ENCODE data around the gene BCAS3.
A peak's percentile ranks its signal among the peaks of the same experiment; 100 is the strongest.
"Not testable (repeated sequence)": the region's sequence is repeated elsewhere in the genome, so short reads cannot be mapped to it uniquely, and the experiment has no call there.

Gene BCAS3

DNA sequence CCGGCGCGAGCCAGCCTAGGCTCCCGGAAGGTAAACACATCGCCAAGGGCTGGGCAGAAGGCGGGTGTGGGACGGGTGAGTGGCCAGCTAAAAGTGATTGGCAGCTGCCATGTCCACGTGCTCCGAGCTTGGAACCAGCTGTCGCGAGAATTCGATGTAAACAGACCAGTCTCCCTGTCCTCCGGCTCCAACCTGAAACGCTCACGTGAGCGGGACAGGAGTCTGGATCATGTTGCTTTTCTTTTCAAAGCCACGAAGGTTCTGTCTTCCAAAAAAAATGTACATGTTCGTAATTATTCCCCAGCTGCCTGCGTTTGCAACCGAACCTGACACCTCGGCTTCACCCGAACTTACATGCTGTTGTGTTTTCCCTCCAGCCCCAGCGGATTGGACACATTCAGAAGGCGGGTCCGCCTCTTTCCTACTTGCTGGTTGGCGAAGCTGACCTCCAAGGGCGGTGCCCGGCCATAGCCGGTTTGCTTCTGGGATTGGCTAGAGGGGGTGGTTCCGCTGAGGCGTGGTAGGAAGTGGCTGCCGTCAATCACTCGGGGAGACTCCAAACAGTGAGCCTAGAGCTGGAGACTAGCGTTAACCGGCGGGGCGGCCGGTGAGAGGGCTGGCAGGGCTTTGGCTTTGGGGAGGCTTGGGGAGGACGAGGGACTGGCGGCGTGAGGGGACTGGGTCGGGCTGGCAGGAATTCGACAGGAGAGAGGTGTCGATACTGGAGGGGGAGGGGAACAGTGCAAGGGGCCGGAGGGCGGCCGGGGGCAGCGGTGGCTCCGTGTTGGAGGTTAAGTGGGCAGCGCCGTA lies at the start of gene BCAS3:
BCAS3 (plus strand) TSS at position 544 of the 810 bp plus-strand sequence.
- DNase-seq (ENCODE audit: low read depth, low spot score): peak; percentile 97

- DNase-seq (ENCODE audit: low read depth, low spot score): no peak
Measured at GRCh38 chr17:60628252-60628889, 49.3 kb upstream of the BCAS3 start.

DNA sequence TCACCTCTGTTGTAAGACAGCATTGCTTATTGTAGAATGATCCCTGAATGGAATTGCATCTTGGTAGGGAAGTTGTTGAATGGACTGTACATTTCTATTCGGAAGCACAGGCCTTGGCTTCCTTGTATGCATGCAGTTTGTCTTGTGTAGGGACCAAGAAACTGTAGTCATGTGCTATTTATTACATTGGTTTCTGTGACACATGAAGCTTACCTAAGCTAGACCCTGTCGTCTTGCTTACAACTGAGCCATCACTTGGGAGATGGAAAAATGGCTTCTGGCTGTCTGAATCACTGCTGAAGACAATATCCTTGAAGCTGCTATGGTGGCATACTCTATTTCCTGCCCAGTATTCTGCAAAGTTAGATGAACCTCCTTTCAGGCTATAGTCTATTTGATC lies 48.5 kb upstream of the BCAS3 start:
- DNase-seq (ENCODE audit: low read depth, low spot score): no peak

DNA sequence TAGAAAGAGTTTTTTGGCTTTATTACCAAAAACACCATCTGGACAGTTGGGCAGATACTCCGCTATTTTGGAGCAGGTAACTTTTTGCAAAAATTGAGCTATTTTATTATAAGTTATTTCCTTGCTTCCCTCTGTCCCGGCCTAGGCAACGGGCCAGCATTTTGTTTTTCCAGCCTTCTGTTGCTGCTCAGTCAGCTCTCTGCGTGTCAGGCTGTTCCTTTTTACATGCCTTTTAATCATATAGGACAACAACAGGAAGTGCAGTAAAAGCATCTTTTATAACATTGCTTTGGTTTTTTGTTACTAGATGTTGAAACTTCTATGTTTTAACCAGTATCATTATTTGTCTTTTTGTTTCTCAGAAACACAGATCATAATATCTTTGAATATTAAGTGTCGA lies 47.3 kb upstream of the BCAS3 start:
- DNase-seq (ENCODE audit: low read depth, low spot score): peak; percentile 24

DNA sequence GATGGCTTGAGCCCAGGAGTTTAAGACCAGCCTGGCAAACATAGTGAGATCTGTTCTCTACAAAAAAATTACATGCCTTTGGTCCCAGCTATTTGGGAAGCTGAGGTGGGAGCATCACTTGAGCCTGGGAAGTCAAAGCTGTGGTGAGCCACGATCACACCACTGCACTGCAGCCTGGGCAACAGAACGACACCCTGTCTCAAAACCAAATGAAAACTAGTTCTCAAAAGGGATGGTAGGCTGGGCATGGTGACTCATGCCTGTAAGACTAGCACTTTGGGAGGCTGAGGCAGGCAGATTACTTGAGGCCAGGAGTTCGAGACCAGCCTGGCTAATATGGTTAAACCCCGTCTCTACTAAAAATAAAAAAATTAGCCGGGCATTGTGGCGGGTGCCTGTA lies 46.5 kb upstream of the BCAS3 start:
- DNase-seq (ENCODE audit: low read depth, low spot score): no peak

- no peak for DNase-seq (ENCODE audit: low read depth, low spot score)
Measured at GRCh38 chr17:60637683-60638082, 40.0 kb upstream of the BCAS3 start.

DNA sequence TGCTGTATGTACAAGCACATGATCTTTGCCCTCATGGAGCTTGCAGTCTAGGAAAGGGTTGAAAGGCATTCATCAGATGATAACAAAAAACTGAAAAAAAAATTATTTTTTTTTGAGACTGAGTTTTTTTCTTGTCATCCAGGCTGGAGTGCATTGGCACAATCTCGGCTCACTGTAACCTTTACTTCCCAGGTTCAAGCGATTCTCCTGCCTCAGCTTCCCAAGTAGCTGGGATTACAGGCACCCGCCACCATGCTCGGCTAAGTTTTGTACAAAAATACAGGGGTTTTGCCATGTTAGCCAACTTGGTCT lies 38.7 kb upstream of the BCAS3 start:
- no peak for DNase-seq (ENCODE audit: low read depth, low spot score)

GRCh38 chr17:60640503-60640902 lies 37.1 kb upstream of the BCAS3 start:
- DNase-seq (ENCODE audit: low read depth, low spot score): no peak

DNA sequence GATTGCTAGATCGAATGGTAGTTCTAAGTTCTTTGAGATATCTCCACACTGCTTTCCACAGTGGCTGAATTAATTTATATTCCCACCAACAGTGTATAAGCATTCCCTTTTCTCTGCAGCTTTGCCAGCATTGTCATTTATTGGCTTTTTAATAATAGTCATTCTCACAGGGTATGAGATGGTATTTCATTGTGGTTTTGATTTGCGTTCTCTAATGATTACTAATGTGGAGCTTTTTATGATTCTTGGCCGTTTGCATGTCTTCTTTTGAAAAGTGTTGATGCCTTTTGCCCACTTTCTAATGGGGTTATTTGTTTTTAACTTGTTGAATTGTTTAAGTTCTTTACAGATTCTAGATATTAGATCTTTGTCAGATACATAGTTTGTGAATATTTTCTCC lies 36.5 kb upstream of the BCAS3 start:
- no peak for DNase-seq (ENCODE audit: low read depth, low spot score)

DNA sequence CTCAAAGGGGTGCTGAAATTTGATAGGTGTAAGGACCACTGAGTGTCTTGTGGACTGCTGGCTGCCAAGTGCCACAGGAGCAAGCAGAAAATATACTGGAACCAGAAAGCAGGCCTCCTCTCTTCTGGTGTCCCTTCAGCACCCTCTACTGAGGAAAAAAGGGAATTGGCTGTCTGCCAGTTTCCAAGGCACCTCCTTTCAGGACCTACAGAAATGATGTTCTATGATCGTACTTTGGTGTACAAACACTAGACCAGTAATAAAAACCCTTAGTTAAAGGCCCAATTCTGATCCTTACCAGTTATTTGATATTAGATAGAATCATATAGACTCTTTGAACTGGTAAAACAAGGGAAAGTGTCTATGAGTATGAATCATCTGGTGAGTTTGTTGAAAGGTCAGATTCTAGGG lies 35.8 kb upstream of the BCAS3 start:
- DNase-seq (ENCODE audit: low read depth, low spot score): peak; percentile 53

- DNase-seq (ENCODE audit: low read depth, low spot score): no peak
Measured at GRCh38 chr17:60645918-60646523, 31.6 kb upstream of the BCAS3 start.

DNA sequence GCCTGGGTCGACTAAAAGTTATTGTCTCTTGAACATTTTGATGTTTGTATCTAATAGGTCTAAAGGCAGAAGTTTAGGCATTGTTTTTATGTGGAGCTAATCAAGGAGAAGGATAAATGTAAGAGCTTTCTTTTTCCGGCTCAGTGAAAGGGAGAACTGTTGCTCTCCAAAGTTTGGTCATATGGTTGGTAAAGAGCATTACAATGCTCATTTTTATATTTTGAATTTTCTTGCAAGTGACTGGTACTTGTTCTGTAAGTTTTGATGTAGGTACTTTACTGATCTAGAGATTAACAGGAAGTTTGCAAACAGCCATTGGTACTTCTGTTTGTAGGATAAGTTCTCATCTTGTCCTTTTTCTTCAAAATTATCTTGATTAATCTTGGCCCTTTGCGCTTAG lies 30.9 kb upstream of the BCAS3 start:
- no peak for DNase-seq (ENCODE audit: low read depth, low spot score)

- DNase-seq (ENCODE audit: low read depth, low spot score): no peak
Measured at GRCh38 chr17:60647705-60648104, 29.9 kb upstream of the BCAS3 start.

- no peak for DNase-seq (ENCODE audit: low read depth, low spot score)
Measured at GRCh38 chr17:60652454-60653247, 25.0 kb upstream of the BCAS3 start.

DNA sequence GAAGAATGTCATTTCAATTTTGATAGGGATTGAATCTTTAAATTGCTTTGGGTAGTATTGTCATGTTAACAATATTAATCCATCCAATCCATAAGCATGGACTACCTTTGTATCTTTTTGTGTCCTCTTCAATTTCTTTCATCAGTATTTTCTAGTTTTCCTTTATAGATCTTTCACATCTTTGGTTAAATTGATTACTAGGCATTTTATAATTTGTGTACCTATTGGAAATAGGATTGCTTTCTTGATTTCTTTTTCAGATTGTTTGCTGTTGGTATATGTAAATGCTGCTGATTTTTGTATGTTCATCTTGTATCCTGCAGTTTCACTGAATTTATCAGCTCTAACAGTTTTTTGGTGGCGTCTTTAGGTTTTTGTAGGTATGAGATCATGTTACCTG lies 24.1 kb upstream of the BCAS3 start:
- no peak for DNase-seq (ENCODE audit: low read depth, low spot score)

- DNase-seq (ENCODE audit: low read depth, low spot score): no peak
Measured at GRCh38 chr17:60656499-60656898, 21.2 kb upstream of the BCAS3 start.

DNA sequence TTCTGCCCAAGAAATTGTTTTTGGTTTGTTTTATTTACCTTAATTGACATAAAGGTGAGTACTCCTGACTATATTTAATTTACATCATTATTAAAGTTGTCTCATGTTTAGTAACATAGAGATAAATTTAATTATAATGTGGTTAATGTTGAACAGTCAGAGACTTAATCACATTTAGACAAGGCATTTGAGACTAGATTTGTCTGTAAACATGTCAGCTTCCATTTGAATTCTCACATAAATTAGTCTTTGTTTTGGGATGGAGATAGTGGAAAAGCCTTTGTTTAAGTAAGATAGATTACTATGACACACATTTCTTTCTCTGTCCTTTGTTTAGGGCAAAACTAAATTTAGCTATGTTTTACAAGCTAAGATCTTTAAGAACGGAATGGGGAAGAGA lies 18.5 kb upstream of the BCAS3 start:
- no peak for DNase-seq (ENCODE audit: low read depth, low spot score)

GRCh38 chr17:60661489-60661888 lies 16.2 kb upstream of the BCAS3 start:
- no peak for DNase-seq (ENCODE audit: low read depth, low spot score)

- no peak for DNase-seq (ENCODE audit: low read depth, low spot score)
Measured at GRCh38 chr17:60664022-60664421, 13.6 kb upstream of the BCAS3 start.

GRCh38 chr17:60665602-60666001 lies 12.0 kb upstream of the BCAS3 start:
- DNase-seq (ENCODE audit: low read depth, low spot score): no peak

- not testable (repeated sequence) for DNase-seq (ENCODE audit: low read depth, low spot score)
Measured at GRCh38 chr17:60668741-60669140, 8.9 kb upstream of the BCAS3 start.

GRCh38 chr17:60671482-60671881 lies 6.2 kb upstream of the BCAS3 start:
- DNase-seq (ENCODE audit: low read depth, low spot score): no peak

Data from brain pericyte (primary cell).